Heart right ventricle (tissue), 16 donors: Measurements from ENCODE around the gene EYA3. TPM values are rescaled to one million over a fixed set of nuclear protein-coding genes. Genes with fewer than 3 reads are reported as not detected.
A peak's percentile ranks its signal among the peaks of the same experiment; 100 is the strongest.

ENCODE experiments used
- ATAC-seq, 8 donors: fragments of 200-7000 bp; cut with Tn5 transposase; one replicate each; pipeline ENCODE4 v1.9.1; 2020; ENCODE audit warnings: mild to moderate bottlenecking in 8 of 8, moderate library complexity in 8 of 8, moderate number of reproducible peaks in 1 of 8
- DNase-seq, 2 donors: peaks; one replicate each; pipeline ENCODE4 v3.0.0-alpha.2; 2020
- H3K27ac ChIP-seq, 10 donors: fragments of 200-600 bp; sonication (generic) in 2 of 10; one replicate each; pipeline versions ENCODE4 v1.5.0 to v1.8.0; 2020 to 2022; ENCODE audit warnings: mild to moderate bottlenecking in 3 of 10
- H3K27me3 ChIP-seq, 7 donors: fragments of 200-600 bp; one replicate each; pipeline ENCODE4 v1.8.0; 2021 to 2022; ENCODE audit warnings: mild to moderate bottlenecking in 2 of 7
- H3K36me3 ChIP-seq, 9 donors: fragments of 200-600 bp; sonication (generic) in 1 of 9; one replicate each; pipeline versions ENCODE4 v1.5.0 to v1.8.0; 2020 to 2022; ENCODE audit warnings: mild to moderate bottlenecking in 2 of 9
- H3K4me1 ChIP-seq, 9 donors: fragments of 200-600 bp; sonication (generic) in 1 of 9; one replicate each; pipeline versions ENCODE4 v1.5.0 to v1.8.0; 2020 to 2022; ENCODE audit warnings: mild to moderate bottlenecking in 4 of 9
- H3K4me3 ChIP-seq, 10 donors: fragments of 200-600 bp; sonication (generic) in 2 of 10; one replicate each; pipeline versions ENCODE4 v1.5.0 to v1.8.0; 2020 to 2022; ENCODE audit warnings: mild to moderate bottlenecking in 7 of 10, moderate library complexity in 2 of 10
- H3K9me3 ChIP-seq, 11 donors: fragments of 200-600 bp in 10 of 11; sonication (generic) in 2 of 11; one replicate each; pipeline versions ENCODE4 v1.5.0 to v1.8.0; 2013 to 2022; ENCODE audit warnings: mild to moderate bottlenecking in 2 of 11, control low read depth in 1 of 11, moderate library complexity in 1 of 11
- CTCF ChIP-seq, 9 donors: fragments of 200-600 bp; sonication (generic) in 2 of 9; IDR thresholded peaks; one replicate each; pipeline versions ENCODE4 v1.5.0 to v1.8.0; 2021 to 2022; ENCODE audit warnings: antibody characterized with exemption in 9 of 9, mild to moderate bottlenecking in 5 of 9, moderate library complexity in 1 of 9
- WGBS, 2 donors: extraction: QIAGEN DNeasy Blood & Tissue Kit; methylation state at CpG; one replicate each; pipeline ENCODE4 v1.1.7; 2013; ENCODE audit warnings: inconsistent platforms in 1 of 2; 5-methylcytosine and 5-hydroxymethylcytosine counted together
- intact Hi-C, 10 donors: fragments of 100-400 bp; cut with DNase I; formaldehyde crosslinking; loops; one replicate each; pipeline versions ENCODE4 v1.11.1 to v1.14.2; 2022
- long read RNA-seq, 3 donors: library from polyadenylated mRNA; unstranded; transcript quantifications; one replicate each; pipeline ENCODE4 v2.0.0, GENCODE V29; 2020 to 2021
- polyA plus RNA-seq, 2 donors: library from polyadenylated mRNA; stranded (reverse); fragments of 200-250 nt; gene quantifications; one replicate each; pipeline ENCODE4 v1.2.3, GENCODE V29; 2013
- total RNA-seq, 10 donors: library from RNA; stranded (reverse); fragmentation: NEBNext Ultra II Directional in 3 of 10; extraction: Animal tissue kit (Norgen Biotek cat#: 25700) in 3 of 10; gene quantifications; one replicate each; pipeline versions ENCODE4 v1.2.1 to v1.2.4, GENCODE V29; 2021 to 2023
- donor health status: Arrhythmogenic right ventricular cardiomyopathy.
- donor health status: ischemic (EF 13 %, LVEDD 7.1; RV severe dilation, severe dysfunction).
- donor health status: healthy with polysubstance abuse.
- donor health status: DM: no; HTN: yes; CAD: no.
- donor health status: DM: no; HTN: no; CAD: no.
- donor health status: ischemic (EF 25% LVEDD 6.9; RV normal size, moderate dysfunction).
- donor health status: ischemic (EF 25% LVEDD 5.7; RV mildly dilated, moderate dysfunction).
- donor health status: healthy.
- donor health status: DM: yes; HTN: yes; CAD: no.
- donor health status: Ischemic cardiomyopathy.
- donor health status: ischemic (EF 35%, LVEDD 5.7; RV mildly dilated, moderate dysfunction).
- donor health status: nonischemic (EF 11% LVEDD 7.7; RV severe dilation, severe dysfunction).
- donor health status: DM: yes; HTN: yes; CAD: no.
- donor health status: PGD.
- donor health status: ischemic (EF 29% LVEDD 5.4; RV normal size, mild dysfunction).
- donor health status: nonischemic (EF 23%, LVEDD 6.1; RV moderate dilation, normal function).

Gene EYA3
- total RNA-seq (10 to 100 TPM; 15.2 to 22.1 (median 17.7) TPM), polyA plus RNA-seq (1 to 10 TPM; 3.6 to 9.3 TPM)
- long read RNA-seq, donor 1, full-length matches to known transcripts, result 2 of 7 reads
- long read RNA-seq, donor 1, partial matches to known transcripts, result 3 of 7 reads
- long read RNA-seq, donor 1, other reads (novel, unspliced or antisense), result 2 of 7 reads
- long read RNA-seq, donor 2, full-length matches to known transcripts, result 1 of 8 reads
- long read RNA-seq, donor 2, partial matches to known transcripts, result 4 of 8 reads
- long read RNA-seq, donor 2, other reads (novel, unspliced or antisense), result 3 of 8 reads
- long read RNA-seq, donor 3, full-length matches to known transcripts, result 2 of 21 reads
- long read RNA-seq, donor 3, partial matches to known transcripts, result 9 of 21 reads
- long read RNA-seq, donor 3, other reads (novel, unspliced or antisense), result 10 of 21 reads

- peak; percentile 97 to 98 for DNase-seq
- Histone ChIP-seq H3K9me3 (no peaks in the 10 kb centered on the region), H3K4me3 (peak within 1 kb of the TSS; percentile 35 to 94 (median 80)), H3K27me3 (peaks cover 0 to 8% (median 0%) of the 10 kb centered on the region in 7 donors), H3K36me3 (no peaks in the 10 kb centered on the region), H3K4me1 (peaks cover 0 to 45% (median 33%) of the 10 kb centered on the region in 9 donors), H3K27ac (peak within 1 kb of the TSS; percentile 48 to 94 (median 86))
- intact Hi-C loops, result loop anchor here in 1 of 10 donors (5.0 kb wide), 1 partner anchor 231 kb away; no protein-coding TSS in a partner anchor
- no peak for TF ChIP-seq CTCF (IDR thresholded peaks at IDR 0.05)
- 0 to 1% methylated on average over 44 of the region's 44 CpGs for WGBS, 2 donors
- peak; percentile 99 to 100 (median 100) for ATAC-seq
Measured at GRCh38 chr1:28088168-28088961, at the start of gene EYA3. TSS of gene EYA3 (minus strand) at chr1:28088610. CDS start at chr1:28058026, 30,584 bp downstream.

GRCh38 chr1:28136922-28137613 is 48.7 kb upstream of the EYA3 start:
- Histone ChIP-seq H3K9me3 (no peaks in the 10 kb centered on the region), H3K36me3 (no peaks in the 10 kb centered on the region), H3K4me1 (peaks cover 0 to 66% (median 0%) of the 10 kb centered on the region in 9 donors), H3K27ac (peak overlapping the region in 1 of 10 donors; percentile 84), H3K27me3 (no peaks in the 10 kb centered on the region), H3K4me3 (no peak overlapping the region)
- TF ChIP-seq CTCF (IDR thresholded peaks at IDR 0.05), result no peak
- 74 to 76% methylated on average over 4 of the region's 4 CpGs for WGBS, 2 donors
- no peak for ATAC-seq
- intact Hi-C loops, result no loop called here
- no peak for DNase-seq

GRCh38 chr1:28136169-28136921 is 47.9 kb upstream of the EYA3 start:
- H3K36me3 ChIP-seq, result no peaks in the 10 kb centered on the region
- intact Hi-C loops, result no loop called here
- WGBS, 2 donors, result 88% methylated on average over 8 of the region's 8 CpGs
- H3K27me3 ChIP-seq, result no peaks in the 10 kb centered on the region
- no peak overlapping the region for H3K4me3 ChIP-seq
- TF ChIP-seq CTCF (IDR thresholded peaks at IDR 0.05), result no peak
- no peak for DNase-seq
- no peak for ATAC-seq
- H3K9me3 ChIP-seq, result no peaks in the 10 kb centered on the region
- peak overlapping the region in 1 of 10 donors; percentile 84 for H3K27ac ChIP-seq
- peaks cover 0 to 68% (median 0%) of the 10 kb centered on the region in 9 donors for H3K4me1 ChIP-seq
